Ovary (tissue), 3 donors: Measurements from ENCODE around the gene SIK1.
"Not testable (repeated sequence)": the region's sequence is repeated elsewhere in the genome, so short reads cannot be mapped to it uniquely, and the experiment has no call there.

Experiments used
- EP300 ChIP-seq: sonication (generic); formaldehyde crosslinking; IDR thresholded peaks from one replicate; pipeline ENCODE4 v1.6.1; 2017; ENCODE audit warnings: antibody characterized with exemption
- POLR2A ChIP-seq: fragments of 450-650 bp; IDR thresholded peaks from one replicate; pipeline ENCODE4 v1.6.1; 2017; ENCODE audit warnings: antibody characterized with exemption, mild to moderate bottlenecking, moderate library complexity
- TF ChIP-seq, protein P1 (sequence below), 3 donors: fragments of 450-650 bp in 2 of 3; fragments of 200-600 bp in 1 of 3; IDR thresholded peaks; one replicate each; pipeline versions ENCODE4 v1.5.1 to v1.8.0; 2016 to 2022; ENCODE audit warnings: antibody characterized with exemption in 3 of 3, mild to moderate bottlenecking in 1 of 3
- donor health status: DM: no; HTN: no; CAD: no.

- TF ChIP-seq, protein P1, sequence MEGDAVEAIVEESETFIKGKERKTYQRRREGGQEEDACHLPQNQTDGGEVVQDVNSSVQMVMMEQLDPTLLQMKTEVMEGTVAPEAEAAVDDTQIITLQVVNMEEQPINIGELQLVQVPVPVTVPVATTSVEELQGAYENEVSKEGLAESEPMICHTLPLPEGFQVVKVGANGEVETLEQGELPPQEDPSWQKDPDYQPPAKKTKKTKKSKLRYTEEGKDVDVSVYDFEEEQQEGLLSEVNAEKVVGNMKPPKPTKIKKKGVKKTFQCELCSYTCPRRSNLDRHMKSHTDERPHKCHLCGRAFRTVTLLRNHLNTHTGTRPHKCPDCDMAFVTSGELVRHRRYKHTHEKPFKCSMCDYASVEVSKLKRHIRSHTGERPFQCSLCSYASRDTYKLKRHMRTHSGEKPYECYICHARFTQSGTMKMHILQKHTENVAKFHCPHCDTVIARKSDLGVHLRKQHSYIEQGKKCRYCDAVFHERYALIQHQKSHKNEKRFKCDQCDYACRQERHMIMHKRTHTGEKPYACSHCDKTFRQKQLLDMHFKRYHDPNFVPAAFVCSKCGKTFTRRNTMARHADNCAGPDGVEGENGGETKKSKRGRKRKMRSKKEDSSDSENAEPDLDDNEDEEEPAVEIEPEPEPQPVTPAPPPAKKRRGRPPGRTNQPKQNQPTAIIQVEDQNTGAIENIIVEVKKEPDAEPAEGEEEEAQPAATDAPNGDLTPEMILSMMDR (IDR thresholded peaks at IDR 0.05), result not testable (repeated sequence)
- not testable (repeated sequence) for TF ChIP-seq POLR2A, EP300
Measured at GRCh38 chr21:43398000-43398399, 28.9 kb downstream of the SIK1 start.
